NCI-H1092 (cell line): ENCODE measurements around the gene FAM185A.
"Not testable (repeated sequence)": the region's sequence is repeated elsewhere in the genome, so short reads cannot be mapped to it uniquely, and the experiment has no call there.

Source experiments
- DNase-seq: peaks from one replicate; lab custom pipeline; 2025; lab: John Stamatoyannopoulos, UW

Gene FAM185A

DNA sequence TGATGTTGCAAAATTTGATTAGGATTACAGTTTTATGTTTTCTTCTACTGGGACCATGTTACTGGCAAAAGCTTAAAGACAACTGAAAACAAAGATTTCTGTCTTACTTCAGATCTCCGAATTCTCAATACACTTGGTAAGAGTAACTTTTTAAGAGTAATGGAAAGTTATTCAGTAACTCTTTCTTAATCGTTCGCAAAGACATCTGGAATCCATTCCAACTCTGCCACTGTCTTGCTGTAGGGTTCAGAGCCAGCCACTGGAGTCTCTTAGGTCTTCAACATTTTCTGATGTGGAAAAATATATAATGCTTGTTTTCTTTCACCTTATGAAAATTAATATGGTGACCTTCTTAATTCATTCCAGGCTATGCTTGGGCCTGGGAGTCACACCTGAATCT, 29.9 kb downstream of the FAM185A start:
- not testable (repeated sequence) for DNase-seq

DNA sequence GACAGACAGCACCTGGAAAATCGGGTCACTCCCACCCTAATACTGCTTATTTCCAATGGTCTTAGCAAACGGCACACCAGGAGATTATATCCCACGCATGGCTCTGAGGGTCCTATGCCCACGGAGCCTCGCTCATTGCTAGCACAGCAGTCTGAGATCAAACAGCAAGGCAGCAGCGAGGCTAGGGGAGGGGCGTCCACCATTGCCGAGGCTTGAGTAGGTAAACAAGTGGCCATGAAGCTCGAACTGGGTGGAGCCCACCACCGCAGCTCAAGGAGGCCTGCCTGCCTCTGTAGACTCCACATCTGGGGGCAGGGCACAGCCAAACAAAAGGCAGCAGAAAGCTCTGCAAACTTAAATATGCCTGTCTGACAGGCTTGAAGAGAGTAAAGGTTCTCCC, 32.1 kb downstream of the FAM185A start:
- DNase-seq: not testable (repeated sequence)

DNA sequence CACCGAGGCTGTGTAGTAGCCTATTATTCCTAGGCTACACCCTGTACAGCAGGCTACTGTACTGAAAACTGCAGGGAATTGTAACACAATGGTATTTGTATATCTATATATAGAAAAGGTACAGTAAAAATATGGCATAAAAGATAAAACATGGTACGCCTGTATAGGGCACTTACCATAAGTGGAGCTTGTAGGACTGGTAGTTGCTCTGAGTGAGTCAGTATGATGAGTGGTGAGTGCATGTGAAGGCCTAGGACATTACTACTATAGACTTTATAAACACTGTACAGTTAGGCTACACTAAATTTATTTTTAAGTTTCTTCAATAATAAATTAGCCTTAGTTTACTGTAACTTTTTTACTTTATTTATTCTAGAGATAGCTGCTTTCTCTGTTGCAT, 40.0 kb downstream of the FAM185A start:
- not testable (repeated sequence) for DNase-seq

DNA sequence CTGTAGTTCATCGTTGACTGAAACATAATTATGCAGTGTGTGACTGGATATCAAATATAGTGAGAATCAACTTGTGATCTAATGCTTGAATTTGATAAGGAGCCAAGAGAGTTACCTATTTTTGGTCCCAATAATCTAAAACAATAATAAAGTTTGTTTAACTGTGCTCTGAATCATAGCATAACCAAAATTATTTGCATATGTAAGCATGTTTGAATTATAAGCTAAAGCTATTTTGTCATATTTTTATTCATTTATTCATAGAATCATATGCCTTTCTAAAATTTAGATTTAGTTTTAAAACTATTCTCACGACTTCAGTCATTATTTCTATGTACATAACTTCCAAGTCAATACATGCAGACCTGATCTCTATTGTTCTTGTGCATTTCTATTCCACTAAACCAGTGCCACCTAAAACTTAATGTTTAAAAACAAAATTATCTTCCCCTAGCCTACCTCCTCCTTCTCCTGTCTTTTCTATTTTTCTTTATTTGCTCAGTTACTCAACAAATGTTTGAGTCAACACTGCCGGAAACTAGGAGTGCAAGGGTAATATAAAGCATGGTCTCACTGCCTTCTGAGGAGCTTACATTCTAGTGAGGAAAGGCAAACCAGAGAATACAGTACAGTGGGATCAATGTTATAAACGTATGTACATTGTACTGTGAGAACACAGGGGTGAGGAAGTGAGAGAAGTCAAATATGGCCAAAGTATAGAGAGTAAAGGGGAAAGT, 41.7 kb downstream of the FAM185A start:
- not testable (repeated sequence) for DNase-seq

DNA sequence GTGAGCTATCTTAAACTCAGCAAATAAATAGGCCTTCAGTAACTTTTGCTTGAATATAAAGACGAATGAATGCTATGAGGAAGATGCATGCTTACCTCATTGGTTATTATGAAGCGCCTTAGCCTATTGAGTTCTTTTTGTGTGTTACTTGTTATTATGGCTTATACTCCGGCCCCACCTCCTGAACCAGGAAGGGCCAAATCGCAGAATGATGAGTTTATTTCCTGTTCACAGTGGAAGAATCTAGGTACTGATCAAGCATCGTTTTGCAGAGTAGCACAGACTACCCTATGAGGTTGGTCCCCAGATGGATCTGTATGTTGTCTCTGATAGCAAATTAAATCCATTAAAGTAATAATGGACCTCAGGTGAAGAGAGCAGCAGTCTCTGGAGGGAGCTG, 42.6 kb downstream of the FAM185A start:
- not testable (repeated sequence) for DNase-seq

DNA sequence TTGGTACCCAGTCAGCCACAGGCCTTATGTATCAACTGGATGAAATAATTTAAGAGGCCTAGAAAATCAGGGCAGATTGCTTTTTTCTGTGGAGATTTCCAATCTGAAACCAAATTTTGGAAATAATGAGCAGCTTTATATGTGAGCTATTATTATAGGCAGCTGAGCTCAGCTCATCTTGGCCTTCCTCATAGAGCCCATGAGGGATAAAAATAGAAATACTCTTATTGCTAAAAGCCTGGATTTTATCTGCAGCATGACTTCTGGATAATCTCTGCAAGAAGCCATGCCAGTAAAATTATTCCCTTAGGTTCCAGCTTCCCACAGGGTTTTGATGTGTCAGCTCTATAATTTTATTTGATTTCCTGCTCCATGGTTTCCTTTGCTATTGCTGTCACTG, 43.0 kb downstream of the FAM185A start:
- DNase-seq: not testable (repeated sequence)

DNA sequence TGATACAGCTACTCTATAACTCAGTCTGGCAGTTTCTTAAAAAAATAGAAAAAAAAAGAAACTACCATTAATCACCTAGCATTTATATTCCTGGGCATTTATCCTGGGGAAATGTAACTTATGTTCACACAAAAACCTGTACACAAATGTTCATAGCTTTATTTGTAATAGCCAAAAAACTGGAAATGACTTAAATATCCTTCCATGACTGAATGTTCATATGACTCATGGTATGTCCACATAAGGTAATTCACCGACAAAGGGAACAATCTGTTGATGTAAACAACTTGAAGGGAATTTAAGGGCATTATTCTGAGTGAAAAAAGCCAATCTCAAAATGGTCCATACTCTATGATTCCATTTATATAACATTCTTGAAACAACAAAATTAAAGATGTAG, 45.8 kb downstream of the FAM185A start:
- DNase-seq: not testable (repeated sequence)

DNA sequence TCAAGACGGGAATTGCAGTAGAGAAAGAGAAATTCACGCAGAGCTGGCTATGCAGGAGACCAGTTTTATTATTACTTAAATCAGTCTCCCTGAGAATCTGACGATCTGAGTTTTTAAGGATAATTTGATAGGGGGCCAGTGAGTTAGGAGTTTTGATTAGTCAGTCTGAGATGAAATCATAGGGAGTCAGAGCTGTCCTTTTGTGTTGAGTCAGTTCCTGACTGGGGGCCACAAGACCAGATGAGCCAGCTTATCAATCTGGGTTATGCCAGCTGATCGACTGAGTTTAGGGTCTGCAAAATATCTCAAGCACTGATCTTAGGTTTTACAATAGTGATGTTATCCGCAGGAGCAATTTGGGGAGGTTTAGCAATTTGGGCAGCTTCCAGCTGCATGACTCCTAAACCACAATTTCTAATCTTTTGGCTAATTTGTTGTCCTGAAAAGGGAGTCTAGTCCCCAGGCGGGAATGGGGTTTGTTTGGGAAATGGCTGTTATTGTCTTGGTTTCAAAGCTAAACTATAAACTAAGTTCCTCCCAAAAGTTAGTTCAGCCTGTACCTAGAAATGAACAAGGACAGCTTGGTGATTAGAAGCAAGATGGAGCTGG, 47.3 kb downstream of the FAM185A start:
- DNase-seq: not testable (repeated sequence)

DNA sequence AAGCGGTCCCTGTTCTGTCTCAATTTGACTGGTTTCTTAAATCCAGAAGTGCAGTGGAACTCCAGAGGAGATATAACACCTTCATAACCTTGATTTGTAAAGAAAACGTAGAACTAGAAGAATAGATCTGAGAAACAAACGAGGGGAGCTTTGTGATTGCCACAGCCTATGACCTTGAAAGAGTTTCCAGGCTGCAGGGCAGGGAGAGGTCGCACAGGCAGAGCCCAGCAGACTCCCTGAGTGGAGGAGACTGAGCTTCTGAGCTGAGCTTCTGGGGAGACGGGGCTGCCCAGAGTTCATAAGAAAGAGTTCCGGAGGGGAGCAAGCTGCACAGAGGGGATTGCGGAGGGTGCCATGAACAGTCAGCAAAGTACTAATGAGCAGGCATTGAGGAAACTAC, 57.8 kb downstream of the FAM185A start:
- no peak for DNase-seq

DNA sequence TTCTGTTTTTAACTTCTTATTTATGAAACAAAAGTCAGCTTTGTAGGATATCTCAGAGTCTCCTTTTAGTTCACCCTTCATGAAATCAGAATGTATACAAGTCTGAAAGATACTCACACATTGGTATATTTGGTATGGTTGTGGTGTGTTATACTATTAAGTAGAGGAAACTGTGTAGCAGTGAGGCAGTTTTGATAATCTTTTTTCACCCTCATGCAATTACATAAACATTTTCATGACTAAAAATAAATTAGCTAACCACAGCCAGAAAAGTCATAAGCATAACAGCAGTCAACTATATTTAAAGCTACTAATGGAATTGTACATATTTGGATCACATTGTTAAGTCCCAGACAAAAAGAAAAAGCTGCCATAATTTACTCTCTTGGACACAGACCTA, 62.1 kb downstream of the FAM185A start:
- no peak for DNase-seq

DNA sequence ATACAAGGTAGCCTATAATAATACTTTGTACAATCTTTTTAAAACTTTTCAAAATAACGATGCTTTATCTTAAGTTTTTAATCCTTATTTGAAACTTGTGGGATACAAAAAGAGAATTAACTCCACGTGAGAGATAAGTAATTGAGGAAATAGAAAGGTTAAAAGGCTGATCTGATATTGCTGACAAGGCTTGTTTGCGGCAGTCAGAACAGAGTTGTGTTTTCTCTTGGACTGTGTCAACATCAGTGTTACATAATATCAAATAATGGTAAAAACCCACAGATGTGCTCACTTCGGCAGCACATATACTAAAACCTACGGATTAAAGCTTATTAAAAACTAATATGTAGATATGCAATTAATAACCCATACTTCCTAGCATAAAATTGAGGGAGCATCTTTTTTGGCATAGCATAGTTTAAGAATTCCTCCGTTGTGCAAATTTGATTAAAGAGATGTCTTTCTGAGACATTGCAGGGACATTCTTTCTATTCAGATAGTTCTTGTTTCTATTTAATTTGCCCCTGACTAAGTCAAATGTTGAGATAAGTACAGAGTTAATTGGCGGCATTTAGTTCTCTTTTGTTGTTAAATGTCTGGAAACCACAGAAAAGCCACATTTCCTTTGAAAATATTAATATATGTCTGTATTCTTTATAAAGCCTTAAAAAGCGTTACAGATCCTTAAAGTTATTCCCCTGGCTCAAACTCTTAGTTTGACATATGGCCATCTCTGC, 63.3 kb downstream of the FAM185A start:
- DNase-seq: no peak

DNA sequence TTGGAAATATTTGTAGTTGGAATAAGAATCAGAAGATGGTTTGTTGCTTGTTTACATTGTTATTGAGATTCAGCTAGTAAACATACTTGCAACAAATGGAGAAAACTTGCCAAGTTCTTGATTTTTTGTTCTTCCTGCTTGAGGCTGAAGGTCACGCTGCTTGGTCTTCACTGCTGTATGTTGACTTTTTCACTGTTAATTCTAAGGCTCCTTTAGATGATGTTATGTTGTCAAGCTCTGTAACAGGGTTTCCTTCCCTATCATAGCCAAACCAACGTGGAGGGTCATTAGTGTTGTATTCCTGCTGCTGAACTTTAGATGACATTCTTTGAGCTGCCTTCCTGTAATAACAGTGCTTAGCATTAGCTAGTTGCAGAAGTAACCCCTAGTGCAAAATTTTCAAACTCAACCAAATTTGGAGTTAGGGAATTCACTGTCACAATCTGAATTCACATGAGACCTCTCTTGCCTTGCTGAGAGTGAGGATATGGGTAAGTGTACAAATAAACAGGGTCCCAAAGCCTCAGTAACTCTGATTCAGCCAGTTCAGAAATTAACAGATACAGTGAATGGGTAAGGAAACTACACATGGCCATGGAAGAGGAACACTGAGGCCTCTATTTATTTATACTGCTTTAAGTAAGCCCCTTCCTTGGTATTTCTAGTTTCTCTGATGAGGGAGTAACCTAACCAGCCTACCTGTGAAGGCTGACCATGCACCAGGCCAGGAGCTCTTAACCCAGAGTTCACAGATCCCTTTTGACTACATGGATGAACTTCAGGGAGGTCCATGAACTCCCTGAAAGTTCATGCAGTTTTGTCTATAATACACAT, 64.6 kb downstream of the FAM185A start:
- no peak for DNase-seq

DNA sequence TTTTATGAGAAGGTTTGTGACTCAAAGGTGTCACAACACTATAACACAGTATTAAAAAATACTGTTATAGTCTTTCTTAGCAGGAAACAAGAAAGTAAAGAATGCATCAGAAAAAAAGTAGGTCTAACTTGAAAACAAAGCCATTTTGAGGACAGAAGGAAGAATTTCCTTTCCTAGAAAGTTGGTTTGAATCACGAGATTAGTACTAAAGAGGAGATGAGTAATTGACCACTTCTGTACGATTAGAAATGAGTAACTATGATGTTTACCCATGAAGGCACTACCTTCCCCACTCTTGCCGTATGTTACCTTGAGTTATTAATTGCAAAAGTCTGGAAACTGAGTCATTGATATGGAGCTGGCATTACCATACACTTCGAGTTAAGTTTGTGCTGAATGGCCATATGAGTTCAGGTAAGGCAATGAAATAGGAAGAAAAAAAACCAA, 65.2 kb downstream of the FAM185A start:
- DNase-seq: no peak

DNA sequence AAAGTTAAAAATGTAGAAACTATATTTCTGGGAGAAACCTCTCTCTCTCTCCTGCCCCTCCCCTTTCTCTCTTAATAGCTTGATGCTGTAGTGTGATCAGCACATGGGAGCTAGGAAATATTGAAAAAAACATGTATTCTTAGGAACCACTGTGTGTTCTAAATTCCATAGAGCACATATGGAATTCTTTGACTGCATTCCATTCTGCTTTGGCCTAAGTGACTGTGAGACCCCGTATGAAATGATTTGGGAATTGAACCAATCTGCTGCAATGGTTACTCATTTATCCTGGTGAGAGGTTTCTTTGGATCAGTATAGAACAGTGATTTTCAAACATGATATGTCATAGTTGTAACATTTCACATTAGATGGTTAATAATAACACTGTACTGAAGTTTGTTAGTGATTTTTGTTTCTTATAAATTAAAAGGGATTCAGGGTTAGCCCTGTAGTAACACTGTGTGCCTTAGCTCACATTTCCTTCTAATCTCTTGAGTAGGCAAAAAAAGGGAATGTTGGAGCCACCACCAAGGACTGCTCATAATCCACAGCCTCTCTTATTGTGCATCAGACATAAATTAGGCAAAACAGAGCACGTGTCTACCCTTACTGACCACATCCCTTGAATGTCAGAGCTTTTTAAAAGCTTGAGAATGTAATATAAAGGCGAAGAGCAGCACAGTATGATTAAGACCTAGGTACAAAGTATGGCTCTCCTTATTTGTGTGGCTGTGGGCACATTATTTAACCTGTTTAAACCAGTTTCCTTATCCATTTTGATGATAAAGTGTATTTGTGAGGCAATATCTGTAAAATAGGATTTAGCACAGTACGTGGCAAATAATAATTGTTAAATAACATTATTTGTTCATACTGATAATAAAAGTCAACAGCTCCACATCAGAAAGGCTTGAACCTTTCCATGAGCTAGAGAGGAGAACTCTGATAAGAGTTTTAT, 69.1 kb downstream of the FAM185A start:
- no peak for DNase-seq

DNA sequence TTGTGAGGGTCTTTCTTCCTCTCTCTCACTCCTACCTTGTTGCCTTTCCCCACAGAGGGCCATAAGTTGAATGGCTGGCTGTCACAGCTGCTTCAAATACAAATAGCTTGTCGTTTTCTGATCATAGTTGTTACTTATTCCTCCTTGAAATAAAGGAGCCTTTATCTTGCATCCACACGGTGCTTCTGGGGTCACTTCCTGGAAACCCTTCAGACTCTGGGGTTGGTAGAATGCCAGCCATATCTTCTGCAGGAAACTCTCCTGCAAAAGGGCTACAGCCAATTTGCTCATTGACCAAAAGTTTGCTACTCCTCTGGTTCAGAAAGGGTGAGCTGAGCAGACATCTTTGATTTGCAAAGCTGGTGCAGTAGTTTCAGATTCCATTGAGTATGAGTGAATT, 70.4 kb downstream of the FAM185A start:
- no peak for DNase-seq

DNA sequence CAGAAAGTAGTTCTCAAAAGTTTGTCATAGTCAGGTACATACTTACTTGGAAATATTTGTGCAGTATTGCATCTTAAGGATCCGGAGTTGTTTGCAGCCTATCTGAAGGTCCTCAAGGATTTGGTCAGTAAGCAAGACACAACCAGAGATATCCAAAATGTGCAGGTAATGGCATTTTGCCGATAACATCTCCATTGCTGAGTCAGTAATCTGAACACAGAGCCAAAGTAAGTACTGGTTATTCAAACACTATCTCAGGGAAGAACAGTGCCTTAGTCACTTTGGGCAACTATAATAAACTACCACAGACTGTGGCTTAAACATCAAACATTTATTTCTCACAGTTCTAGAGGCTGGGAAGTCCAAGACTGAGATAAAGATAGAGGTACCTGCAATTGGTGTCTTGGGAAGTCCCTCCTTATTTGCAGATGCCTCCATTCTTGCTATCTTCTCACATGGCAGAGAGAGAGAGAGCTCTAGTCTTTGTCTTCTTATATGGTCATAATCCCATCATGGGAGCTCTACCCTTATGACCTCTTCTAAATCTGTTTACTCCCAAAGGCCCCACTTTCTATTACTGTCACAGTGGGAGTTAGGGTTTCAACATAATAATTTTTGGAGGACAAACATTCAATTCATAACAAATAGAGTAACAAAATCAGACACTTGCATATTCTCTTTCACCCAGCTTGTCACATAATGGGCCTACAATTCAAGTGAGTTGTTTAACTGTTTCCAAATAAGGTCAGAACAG, 73.4 kb downstream of the FAM185A start:
- DNase-seq: no peak

DNA sequence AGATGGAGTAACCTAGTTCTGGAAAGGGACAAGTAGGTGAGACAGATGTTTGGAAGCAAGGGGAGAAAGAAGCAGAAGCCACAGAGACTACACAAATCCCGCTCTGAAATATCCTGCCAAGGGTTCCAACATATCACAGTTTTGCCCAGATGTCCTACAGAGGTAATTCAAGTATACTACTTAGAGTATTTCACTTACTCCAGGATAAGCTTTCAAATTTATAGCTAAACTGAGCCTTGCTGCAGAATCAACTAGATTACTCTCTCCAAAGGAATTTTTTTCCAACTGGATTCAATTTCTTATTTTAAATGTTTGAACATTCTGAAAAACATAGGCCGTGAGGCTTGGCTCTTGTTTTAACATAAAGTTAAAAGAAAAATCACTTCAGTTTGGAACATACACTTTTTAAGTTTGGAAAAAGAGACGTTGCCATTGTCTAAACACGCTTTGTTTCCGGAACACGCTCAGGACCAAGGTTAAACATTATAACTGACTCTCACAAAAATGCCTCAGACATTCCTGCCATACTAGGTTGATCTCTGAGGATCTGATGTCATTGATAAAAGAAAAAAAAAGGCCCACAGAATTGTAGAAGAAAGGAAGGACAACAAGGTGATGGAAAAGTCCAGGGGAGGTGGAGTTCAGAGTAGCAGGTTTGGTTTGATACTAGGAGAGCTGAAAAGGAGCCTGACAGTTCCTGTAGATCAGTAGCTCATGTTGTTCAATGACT, 74.8 kb downstream of the FAM185A start:
- DNase-seq: no peak

DNA sequence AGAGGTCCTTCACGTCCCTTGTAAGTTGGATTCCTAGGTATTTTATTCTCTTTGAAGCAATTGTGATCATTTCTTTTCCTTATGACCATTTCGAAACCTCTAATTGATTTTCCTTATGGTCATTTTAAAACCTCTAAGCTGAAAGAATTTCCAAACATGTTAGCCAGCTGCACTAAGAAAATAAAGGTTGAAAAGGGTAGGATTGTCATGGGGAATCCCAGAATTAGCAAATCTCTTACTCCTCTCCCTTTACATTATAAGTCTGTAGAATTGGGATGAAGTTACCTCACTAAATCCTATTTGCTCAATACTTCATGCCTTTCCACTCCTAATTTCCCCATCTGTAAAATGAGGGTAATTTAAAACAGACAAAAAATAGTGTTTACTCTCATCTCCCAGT, 79.5 kb downstream of the FAM185A start:
- DNase-seq: no peak

DNA sequence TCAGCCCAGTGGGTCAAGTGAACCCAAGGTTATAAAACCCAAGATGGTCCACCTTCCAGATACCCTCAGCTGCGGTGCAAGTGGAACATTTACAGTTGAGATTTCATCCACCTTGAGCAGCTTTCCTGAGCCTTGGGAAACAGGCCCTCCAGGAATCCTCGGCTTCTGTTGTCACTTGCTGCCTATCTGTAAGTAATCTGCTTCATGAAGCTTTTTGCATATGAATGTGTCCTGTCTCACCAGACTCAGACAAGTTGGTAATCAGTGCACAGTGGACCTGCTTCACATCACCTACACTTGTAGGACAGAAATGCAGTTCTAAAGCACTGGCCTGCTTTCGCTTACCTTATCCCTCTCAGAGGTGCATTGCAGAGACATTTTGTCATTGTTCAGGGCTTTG, 80.3 kb downstream of the FAM185A start:
- no peak for DNase-seq

DNA sequence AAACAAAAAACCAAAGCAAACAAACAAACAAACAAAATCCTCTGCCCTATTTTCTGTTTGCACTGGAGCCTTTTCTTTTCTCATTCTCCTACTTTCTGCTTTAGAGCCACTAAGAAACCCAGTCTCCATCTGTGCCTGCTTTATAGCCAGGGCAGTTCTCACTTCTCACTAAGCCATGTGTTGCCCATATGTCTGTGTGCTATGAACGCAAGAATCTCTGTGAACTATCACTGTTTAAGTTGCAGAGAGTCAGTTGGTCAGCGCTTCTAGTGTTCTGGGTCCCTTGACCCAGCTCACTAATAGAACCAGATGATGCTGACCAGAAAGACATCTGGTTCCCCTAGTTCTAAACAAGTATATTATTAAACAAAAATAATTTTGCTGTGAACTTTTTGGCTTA, 81.4 kb downstream of the FAM185A start:
- no peak for DNase-seq
